Right lung (tissue), 5 donors: ENCODE data around the gene PTPN5. TPM values are rescaled to one million over a fixed set of nuclear protein-coding genes. Genes with fewer than 3 reads are reported as not detected.
"Not testable (repeated sequence)": the region's sequence is repeated elsewhere in the genome, so short reads cannot be mapped to it uniquely, and the experiment has no call there.

Source experiments
- DNase-seq, 2 donors: peaks; one replicate each; pipeline ENCODE4 v3.0.0-alpha.2; 2013
- polyA plus RNA-seq, 5 donors: library from polyadenylated mRNA; unstranded; fragments of 120-200 nt; gene quantifications; one replicate each; pipeline versions ENCODE4 v1.2.1 to v1.2.3, GENCODE V29; 2013; ENCODE audit warnings: inconsistent platforms in 1 of 5, low replicate concordance in 1 of 5; ENCODE audit not compliant: insufficient read length in 5 of 5, insufficient read depth in 1 of 5

PTPN5 gene
- polyA plus RNA-seq, 5 donors, result 0.79 to 1.3 (median 1.0) TPM

DNA sequence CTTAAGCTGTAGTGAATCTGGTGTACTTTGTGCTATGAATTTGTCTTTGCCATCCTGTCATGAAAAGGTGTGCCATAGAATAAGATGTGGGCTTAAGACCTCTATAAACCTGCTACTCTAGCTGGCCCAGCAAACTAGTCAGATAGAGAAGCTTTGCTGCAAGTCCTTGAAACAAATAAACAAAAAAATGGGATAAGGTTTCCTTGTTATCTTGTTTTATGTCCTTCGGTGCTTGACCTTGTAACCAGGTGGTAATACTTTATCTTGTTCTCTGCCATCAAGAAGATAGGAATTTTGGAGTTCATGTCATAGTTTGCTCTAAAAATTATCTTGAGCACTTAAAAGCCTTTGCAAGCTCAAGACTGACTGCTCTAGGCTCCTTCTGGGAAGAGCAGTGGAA is 107.3 kb downstream of the PTPN5 start:
- no peak for DNase-seq

DNA sequence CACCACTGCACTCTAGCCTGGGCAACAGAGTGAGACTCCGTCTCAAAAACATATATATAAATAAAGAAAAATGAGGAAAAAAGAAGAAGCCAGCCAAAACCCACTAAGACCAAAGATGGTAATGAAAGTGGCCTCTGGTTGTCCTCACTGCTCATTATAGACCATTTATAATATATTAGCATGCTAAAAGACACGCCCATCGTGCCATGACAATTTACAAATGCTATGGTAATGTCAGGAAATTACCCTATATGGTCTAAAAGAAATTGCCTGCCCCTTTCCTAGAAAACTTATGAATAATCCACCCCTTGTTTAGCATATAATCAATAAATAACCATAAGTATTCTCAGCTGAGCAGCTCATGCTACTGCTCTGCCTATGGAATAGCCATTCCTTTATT is 109.1 kb downstream of the PTPN5 start:
- no peak for DNase-seq

- DNase-seq, result not testable (repeated sequence)
Observed at GRCh38 chr11:18681949-18682348, 109.6 kb downstream of the PTPN5 start.

Other genes with a start within 250 kb of the PTPN5 start
- gene UEVLD, start 203.1 kb downstream of the PTPN5 start, polyA plus RNA-seq, result 10 to 100 TPM; 15.9 to 23.1 (median 21.3) TPM
- gene MISFA, start 192.0 kb downstream of the PTPN5 start, polyA plus RNA-seq, result 10 to 100 TPM in 3 of 5 donors, 1 to 10 TPM in 2; 9.0 to 16.7 (median 12.1) TPM
- 10 to 100 TPM; 17.2 to 27.5 (median 23.3) TPM for gene SPTY2D1, start 157.5 kb downstream of the PTPN5 start, polyA plus RNA-seq
- gene TMEM86A, start 93.0 kb downstream of the PTPN5 start, polyA plus RNA-seq, result 1 to 10 TPM; 3.0 to 3.6 (median 3.4) TPM
- 1 to 10 TPM in 4 of 5 donors, under 1 TPM in 1; 0.82 to 1.5 (median 1.2) TPM for gene IGSF22, start 65.6 kb downstream of the PTPN5 start, polyA plus RNA-seq
- gene MRGPRX1, start 147.6 kb upstream of the PTPN5 start, polyA plus RNA-seq, result not detected